ENCODE data around the gene CARD11. TPM values are rescaled to one million over a fixed set of nuclear protein-coding genes. Genes with fewer than 3 reads are reported as not detected.

CARD11 gene
- total RNA-seq, 4 donors from 2014 or later: 3.1 to 53.6 (median 5.9) TPM

GRCh38 chr7:2929321-2930201 lies 114.1 kb downstream of the CARD11 start:
- H3K27me3 ChIP-seq: no peaks in the 10 kb centered on the region
- H3K9me3 ChIP-seq: no peaks in the 10 kb centered on the region
- DNase-seq: peak in 2 of 3 donors; percentile 27 to 28
- H3K4me1 ChIP-seq: no peaks in the 10 kb centered on the region
- TF ChIP-seq POLR2A (IDR thresholded peaks at IDR 0.05): no peak
- no peak for TF ChIP-seq CTCF (IDR thresholded peaks at IDR 0.05)
- H3K27ac ChIP-seq: no peak overlapping the region
- no peak overlapping the region for H3K4me3 ChIP-seq
- H3K36me3 ChIP-seq: no peaks in the 10 kb centered on the region

- Histone ChIP-seq H3K9me3 (no peaks in the 10 kb centered on the region), H3K4me1 (no peaks in the 10 kb centered on the region), H3K36me3 (no peaks in the 10 kb centered on the region), H3K4me3 (no peak overlapping the region), H3K27ac (no peak overlapping the region), H3K27me3 (no peaks in the 10 kb centered on the region)
- TF ChIP-seq POLR2A (IDR thresholded peaks at IDR 0.05) (no peak), CTCF (IDR thresholded peaks at IDR 0.05) (no peak)
- peak in 2 of 3 donors; percentile 47 to 49 for DNase-seq
These were observed 114.9 kb downstream of the CARD11 start for GRCh38 chr7:2928613-2929311.

GRCh38 chr7:2928256-2928612 lies 115.4 kb downstream of the CARD11 start:
- H3K4me3 ChIP-seq: no peak overlapping the region
- H3K36me3 ChIP-seq: no peaks in the 10 kb centered on the region
- H3K4me1 ChIP-seq: no peaks in the 10 kb centered on the region
- H3K9me3 ChIP-seq: no peaks in the 10 kb centered on the region
- TF ChIP-seq POLR2A (IDR thresholded peaks at IDR 0.05) (no peak), CTCF (IDR thresholded peaks at IDR 0.05) (no peak)
- peak in 1 of 3 donors; percentile 44 for DNase-seq
- H3K27me3 ChIP-seq: no peaks in the 10 kb centered on the region
- H3K27ac ChIP-seq: no peak overlapping the region

- DNase-seq: peak in 2 of 3 donors; percentile 11 to 41
- no peak for TF ChIP-seq CTCF (IDR thresholded peaks at IDR 0.05)
- TF ChIP-seq POLR2A (IDR thresholded peaks at IDR 0.05): no peak
- Histone ChIP-seq H3K27me3 (no peaks in the 10 kb centered on the region), H3K9me3 (no peaks in the 10 kb centered on the region), H3K36me3 (no peaks in the 10 kb centered on the region), H3K4me3 (no peak overlapping the region), H3K27ac (no peak overlapping the region), H3K4me1 (no peaks in the 10 kb centered on the region)
These were observed 116.1 kb downstream of the CARD11 start for GRCh38 chr7:2927592-2927991.

- Histone ChIP-seq H3K9me3 (no peaks in the 10 kb centered on the region), H3K27me3 (no peaks in the 10 kb centered on the region), H3K4me1 (no peaks in the 10 kb centered on the region), H3K36me3 (no peaks in the 10 kb centered on the region), H3K4me3 (no peak overlapping the region), H3K27ac (no peak overlapping the region)
- TF ChIP-seq POLR2A (IDR thresholded peaks at IDR 0.05): no peak
- TF ChIP-seq CTCF (IDR thresholded peaks at IDR 0.05): no peak
- peak in 2 of 3 donors; percentile 26 to 44 for DNase-seq
These were observed 116.7 kb downstream of the CARD11 start for GRCh38 chr7:2926896-2927405.
